PC-9 (cell line): ENCODE results near the gene CACHD1. TPM values are rescaled to one million over a fixed set of nuclear protein-coding genes. Genes with fewer than 3 reads are reported as not detected.

ENCODE experiments used
- BruUV-seq: library from RNA; stranded (reverse); fragments of 400-500 nt; replicated peaks from 2 replicates; lab custom pipeline; 2021; lab: Mats Ljungman, UMichigan
- CTCF ChIA-PET: fragments of 300-600 bp; sonication (Branson Sonifier 250); formaldehyde crosslinking; loops from one replicate; lab custom pipeline; 2022; ENCODE audit warnings: antibody characterized with exemption; lab: Charles Lee
- POLR2A ChIA-PET: fragments of 300-600 bp; sonication (Branson Sonifier 250); formaldehyde crosslinking; loops from one replicate; lab custom pipeline; 2022; ENCODE audit warnings: antibody characterized with exemption; ENCODE audit not compliant: unreplicated experiment; lab: Charles Lee
- DNase-seq, 2 experiments: peaks; one replicate each; pipeline versions ENCODE4 v3.0.0 to v3.0.0-alpha.2; 2015 to 2022; ENCODE audit warnings: mixed read lengths in 1 of 2
- H2AFZ ChIP-seq: fragments of 200-600 bp; sonication (generic); 2 replicates; pipeline ENCODE4 v1.8.1; 2017; ENCODE audit warnings: antibody characterized with exemption
- H3F3A ChIP-seq: fragments of 200-600 bp; sonication (generic); 2 replicates; pipeline ENCODE4 v1.8.1; 2017; ENCODE audit warnings: antibody characterized with exemption, mild to moderate bottlenecking, low read depth; ENCODE audit not compliant: insufficient read depth
- H3K27ac ChIP-seq: fragments of 200-600 bp; sonication (generic); 2 replicates; pipeline ENCODE4 v1.6.1; 2016; ENCODE audit warnings: mixed run types
- H3K27me3 ChIP-seq: fragments of 200-600 bp; sonication (generic); 2 replicates; pipeline ENCODE4 v1.6.1; 2016; ENCODE audit warnings: low read depth, mixed run types; ENCODE audit not compliant: insufficient read depth
- H3K36me3 ChIP-seq: fragments of 200-600 bp; sonication (generic); 2 replicates; pipeline ENCODE4 v1.6.1; 2016; ENCODE audit warnings: low read depth, mixed run types
- H3K4me1 ChIP-seq: fragments of 200-600 bp; sonication (generic); replicated peaks from 2 replicates; pipeline ENCODE4 v1.6.1; 2016; ENCODE audit warnings: mixed run types; ENCODE audit not compliant: insufficient read depth
- H3K4me2 ChIP-seq: fragments of 200-600 bp; sonication (generic); 2 replicates; pipeline ENCODE4 v1.6.1; 2017; ENCODE audit warnings: mixed run types
- H3K4me3 ChIP-seq: fragments of 200-600 bp; sonication (generic); 2 replicates; pipeline ENCODE4 v1.6.1; 2016; ENCODE audit warnings: mixed run types
- H3K79me2 ChIP-seq: fragments of 200-600 bp; sonication (generic); 2 replicates; pipeline ENCODE4 v1.6.1; 2017; ENCODE audit warnings: low read depth, mixed run types
- H3K9me2 ChIP-seq: fragments of 200-600 bp; sonication (generic); 2 replicates; pipeline ENCODE4 v1.8.1; 2017; ENCODE audit warnings: mild to moderate bottlenecking; ENCODE audit not compliant: insufficient read depth
- H3K9me3 ChIP-seq: fragments of 200-600 bp; sonication (generic); 2 replicates; pipeline ENCODE4 v1.8.1; 2016; ENCODE audit warnings: low read depth; ENCODE audit not compliant: insufficient read depth
- H4K20me1 ChIP-seq: fragments of 200-600 bp; sonication (generic); 2 replicates; pipeline ENCODE4 v1.8.1; 2017; ENCODE audit not compliant: insufficient read depth
- CTCF ChIP-seq: fragments of 200-600 bp; sonication (generic); conservative IDR thresholded peaks from 2 replicates; pipeline ENCODE4 v1.6.1; 2017; ENCODE audit warnings: mixed run types, antibody characterized with exemption, mild to moderate bottlenecking, moderate library complexity
- EZH2 ChIP-seq: fragments of 200-600 bp; sonication (generic); IDR thresholded peaks from 2 replicates; pipeline ENCODE4 v1.8.0; 2017; ENCODE audit warnings: antibody characterized with exemption, low read depth
- intact Hi-C: fragments of 100-400 bp; cut with micrococcal nuclease; formaldehyde crosslinking; loops from one replicate; pipeline ENCODE4 v1.10.0; 2022; ENCODE audit not compliant: unreplicated experiment
- total RNA-seq: library from RNA; stranded (reverse); gene quantifications from 2 replicates; pipeline ENCODE4 v1.2.3, GENCODE V29; 2021

Gene CACHD1
- total RNA-seq, 1 experiment from 2014 or later = 3.1 TPM

GRCh38 chr1:64569411-64569810, 99.5 kb downstream of the CACHD1 start:
- H3K27ac ChIP-seq = no peak overlapping the region
- no TSS peak for BruUV-seq
- no peaks in the 10 kb centered on the region for H3K9me3 ChIP-seq
- POLR2A ChIA-PET = no interaction called here
- intact Hi-C loops = no loop called here
- no peak for TF ChIP-seq EZH2
- no peak for TF ChIP-seq CTCF
- CTCF ChIA-PET = no interaction called here
- no peaks in the 10 kb centered on the region for H4K20me1 ChIP-seq
- H3K79me2 ChIP-seq = no peaks in the 10 kb centered on the region
- no peak overlapping the region for H2AFZ ChIP-seq
- no peaks in the 10 kb centered on the region for H3K27me3 ChIP-seq
- H3K4me2 ChIP-seq = no peak overlapping the region
- H3F3A ChIP-seq = no peaks in the 10 kb centered on the region
- DNase-seq = no peak
- no peaks in the 10 kb centered on the region for H3K9me2 ChIP-seq
- H3K36me3 ChIP-seq = no peaks in the 10 kb centered on the region
- H3K4me1 ChIP-seq = no peaks in the 10 kb centered on the region
- H3K4me3 ChIP-seq = no peak overlapping the region

- no peak for DNase-seq
Observed at GRCh38 chr1:64570267-64570855, 100.4 kb downstream of the CACHD1 start.

GRCh38 chr1:64572222-64572900, 102.4 kb downstream of the CACHD1 start:
- ChIA-PET POLR2A (no interaction called here), CTCF (no interaction called here)
- no peaks in the 10 kb centered on the region for H4K20me1 ChIP-seq
- no peaks in the 10 kb centered on the region for H3K79me2 ChIP-seq
- intact Hi-C loops = no loop called here
- H3F3A ChIP-seq = no peaks in the 10 kb centered on the region
- no peaks in the 10 kb centered on the region for H3K9me2 ChIP-seq
- no peaks in the 10 kb centered on the region for H3K36me3 ChIP-seq
- DNase-seq = no peak
- H3K27me3 ChIP-seq = no peaks in the 10 kb centered on the region
- no peak overlapping the region for H2AFZ ChIP-seq
- H3K27ac ChIP-seq = no peak overlapping the region
- no peak overlapping the region for H3K4me2 ChIP-seq
- H3K9me3 ChIP-seq = no peaks in the 10 kb centered on the region
- no peak overlapping the region for H3K4me3 ChIP-seq
- TF ChIP-seq CTCF (no peak), EZH2 (no peak)
- H3K4me1 ChIP-seq = no peaks in the 10 kb centered on the region
- BruUV-seq = no TSS peak

More at GRCh38 chr1:64570267-64570855, 100.4 kb downstream of the CACHD1 start:
- Histone ChIP-seq H3K79me2 (no peaks in the 10 kb centered on the region), H3K4me3 (no peak overlapping the region), H3F3A (no peaks in the 10 kb centered on the region), H2AFZ (no peak overlapping the region), H3K27me3 (no peaks in the 10 kb centered on the region), H3K9me3 (no peaks in the 10 kb centered on the region), H3K4me1 (no peaks in the 10 kb centered on the region), H3K4me2 (no peak overlapping the region), H4K20me1 (no peaks in the 10 kb centered on the region), H3K9me2 (no peaks in the 10 kb centered on the region), H3K36me3 (no peaks in the 10 kb centered on the region), H3K27ac (no peak overlapping the region)
- intact Hi-C loops = no loop called here
- TF ChIP-seq CTCF (no peak), EZH2 (no peak)
- POLR2A ChIA-PET = no interaction called here
- no TSS peak for BruUV-seq
- CTCF ChIA-PET = no interaction called here
